A549 (cell line): Measurements from ENCODE around the gene BCL10. TPM values are rescaled to one million over a fixed set of nuclear protein-coding genes. Genes with fewer than 3 reads are reported as not detected.

Experiments used
- ATAC-seq, 2 experiments: fragments of 200-7000 bp in 1 of 2; fragments of >200 bp in 1 of 2; cut with Nextera tagmentation in 1 of 2; cut with Tn5 transposase in 1 of 2; 3 replicates each; pipeline versions ENCODE4 v1.8.0 to v1.9.1; 2018 to 2020; ENCODE audit warnings: mild to moderate bottlenecking in 1 of 2, moderate library complexity in 1 of 2
- CTCF ChIA-PET: fragments of 300-600 bp; sonication (Branson Sonifier 250); formaldehyde crosslinking; extraction: SDS; loops from one replicate; lab custom pipeline; 2021; ENCODE audit warnings: antibody characterized with exemption, inconsistent platforms; lab: Yijun Ruan, JAX
- POLR2A ChIA-PET: fragments of 350-600 bp; formaldehyde crosslinking; extraction: SDS; loops from one replicate; lab custom pipeline; 2021; ENCODE audit warnings: antibody characterized with exemption, inconsistent platforms; lab: Yijun Ruan, JAX
- DNase-seq, 2 experiments: peaks; one replicate each; pipeline versions ENCODE4 v3.0.0 to v3.0.0-alpha.2; 2011 to 2016; ENCODE audit warnings: low read depth in 1 of 2, low spot score in 1 of 2
- FAIRE-seq: peaks from 2 replicates; lab custom pipeline; 2011; peaks lifted over from hg19 to GRCh38; lab: Jason Lieb, UNC
- H3K27ac ChIP-seq, 2 experiments: fragments of >200 bp; sonication (Bioruptor Twin); formaldehyde crosslinking; 3 replicates each; pipeline ENCODE4 v1.5.1; 2016 to 2017
- H3K4me1 ChIP-seq: fragments of >200 bp; sonication (Bioruptor Twin); formaldehyde crosslinking; 3 replicates; pipeline ENCODE4 v1.6.1; 2016
- H3K4me2 ChIP-seq: fragments of >200 bp; sonication (Bioruptor Twin); formaldehyde crosslinking; 3 replicates; pipeline ENCODE4 v1.6.1; 2016
- H3K4me3 ChIP-seq: fragments of >200 bp; sonication (Bioruptor Twin); formaldehyde crosslinking; 3 replicates; pipeline ENCODE4 v1.5.1; 2016
- H3K9me3 ChIP-seq: fragments of >200 bp; sonication (Bioruptor Twin); formaldehyde crosslinking; 3 replicates; pipeline ENCODE4 v1.6.1; 2016
- BHLHE40 ChIP-seq: IDR thresholded peaks from 2 replicates; pipeline ENCODE4 v1.6.1; 2012; ENCODE audit warnings: low read depth, low read length, inconsistent platforms
- CBX2 ChIP-seq: fragments of 200-600 bp; sonication (generic); IDR thresholded peaks from 2 replicates; pipeline ENCODE4 v1.6.1; 2016; ENCODE audit warnings: low read depth, mild to moderate bottlenecking, borderline replicate concordance
- CEBPB ChIP-seq, 2 experiments: fragments of >200 bp in 1 of 2; sonication (Bioruptor Twin) in 1 of 2; formaldehyde crosslinking in 1 of 2; IDR thresholded peaks; 2 replicates each; pipeline ENCODE4 v1.6.1; 2012 to 2016
- ESRRA ChIP-seq: fragments of 150-350 bp; IDR thresholded peaks from 2 replicates; pipeline ENCODE4 v1.6.1; 2014; ENCODE audit warnings: mild to moderate bottlenecking, low read length, borderline replicate concordance
- FOSL2 ChIP-seq, 2 experiments: fragments of 450-650 bp in 1 of 2; fragments of >200 bp in 1 of 2; sonication (Bioruptor Twin) in 1 of 2; formaldehyde crosslinking; IDR thresholded peaks; 2 replicates each; pipeline versions ENCODE4 v1.5.0 to v1.6.1; 2016 to 2020; ENCODE audit warnings: mild to moderate bottlenecking in 1 of 2, moderate library complexity in 1 of 2
- JUN ChIP-seq, 2 experiments: fragments of >200 bp; sonication (Bioruptor Twin); formaldehyde crosslinking; IDR thresholded peaks; 2 replicates in 1 of 2; 3 replicates in 1 of 2; pipeline ENCODE4 v1.6.1; 2016 to 2017
- KDM1A ChIP-seq: fragments of 200-600 bp; sonication (generic); IDR thresholded peaks from 2 replicates; pipeline ENCODE4 v1.6.1; 2016; ENCODE audit warnings: low read depth, mild to moderate bottlenecking
- MAZ ChIP-seq: fragments of 150-350 bp; IDR thresholded peaks from 2 replicates; pipeline ENCODE4 v1.6.1; 2014; ENCODE audit warnings: antibody characterized with exemption, low read depth, low read length, borderline replicate concordance
- PHF8 ChIP-seq: fragments of 200-600 bp; sonication (generic); IDR thresholded peaks from 2 replicates; pipeline ENCODE4 v1.6.1; 2016; ENCODE audit warnings: low read depth, mild to moderate bottlenecking, antibody characterized with exemption, moderate library complexity, borderline replicate concordance
- POLR2A ChIP-seq: IDR thresholded peaks from 2 replicates; pipeline ENCODE4 v1.6.1; 2012; ENCODE audit warnings: mild to moderate bottlenecking, low read length
- POLR2AphosphoS2 ChIP-seq: conservative IDR thresholded peaks from 2 replicates; pipeline ENCODE4 v1.6.1; 2012; ENCODE audit warnings: low read length, improper control_type of control experiment, inconsistent platforms
- RAD21 ChIP-seq, 2 experiments: fragments of >200 bp in 1 of 2; sonication (Bioruptor Twin) in 1 of 2; formaldehyde crosslinking in 1 of 2; IDR thresholded peaks in 1 of 2; conservative IDR thresholded peaks in 1 of 2; 2 replicates in 1 of 2; 3 replicates in 1 of 2; pipeline ENCODE4 v1.6.1; 2012 to 2018; ENCODE audit warnings: inconsistent platforms in 1 of 2
- RCOR1 ChIP-seq: fragments of 150-350 bp; IDR thresholded peaks from 2 replicates; pipeline ENCODE4 v1.6.1; 2014; ENCODE audit warnings: antibody characterized with exemption, low read length, low read depth
- RFX5 ChIP-seq: fragments of 450-650 bp; IDR thresholded peaks from 2 replicates; pipeline ENCODE4 v1.7.1; 2014; ENCODE audit warnings: antibody characterized with exemption, mild to moderate bottlenecking, moderate library complexity
- SMC3 ChIP-seq: fragments of >200 bp; sonication (Bioruptor Twin); formaldehyde crosslinking; IDR thresholded peaks from 3 replicates; pipeline ENCODE4 v1.6.1; 2018; ENCODE audit warnings: inconsistent platforms
- ZC3H11A ChIP-seq: fragments of 450-650 bp; IDR thresholded peaks from 2 replicates; pipeline ENCODE4 v1.6.1; 2014; ENCODE audit warnings: antibody characterized with exemption, mild to moderate bottlenecking
- ZFP36 ChIP-seq: fragments of 450-650 bp; IDR thresholded peaks from 2 replicates; pipeline ENCODE4 v1.6.1; 2014; ENCODE audit warnings: borderline replicate concordance; ENCODE audit not compliant: partially characterized antibody
- WGBS: methylation state at CpG from one replicate; pipeline ENCODE4 v1.1.6; 2017; ENCODE audit errors: missing lambda C conversion rate; 5-methylcytosine and 5-hydroxymethylcytosine counted together
- polyA plus RNA-seq, 4 experiments: library from polyadenylated mRNA; depleted of rRNA in 3 of 4; stranded (reverse); fragments of >200 nt; fragmentation: RNase III in 1 of 4; extraction: RNeasy Plus Mini Kit Qiagen cat#74134 plus additional on column Dnase treatment in 1 of 4; gene quantifications; 2 replicates in 3 of 4; 3 replicates in 1 of 4; pipeline ENCODE4 v1.2.3, GENCODE V29; 2011 to 2017
- TF ChIP-seq, protein P1 (sequence below): fragments of >200 bp; sonication (Bioruptor Twin); formaldehyde crosslinking; IDR thresholded peaks from 2 replicates; pipeline ENCODE4 v1.6.1; 2016
- TF ChIP-seq, protein P2 (sequence below): IDR thresholded peaks from 2 replicates; pipeline ENCODE4 v1.6.1; 2012; ENCODE audit warnings: low read depth, borderline replicate concordance
- TF ChIP-seq, protein P3 (sequence below): fragments of >200 bp; sonication (Bioruptor Twin); formaldehyde crosslinking; IDR thresholded peaks from 3 replicates; pipeline ENCODE4 v1.5.1; 2016
- TF ChIP-seq, protein P4 (sequence below): fragments of >200 bp; sonication (Bioruptor Twin); formaldehyde crosslinking; IDR thresholded peaks from 3 replicates; pipeline ENCODE4 v1.6.1; 2016
- TF ChIP-seq, protein P5 (sequence below): fragments of 450-650 bp; IDR thresholded peaks from 2 replicates; pipeline ENCODE4 v1.6.1; 2014; ENCODE audit warnings: antibody characterized with exemption
- TF ChIP-seq, protein P6 (sequence below): IDR thresholded peaks from 2 replicates; pipeline ENCODE4 v1.6.1; 2012

Gene BCL10
- polyA plus RNA-seq, 2 of the 4 experiments (the other 2 are of a cell fraction): 8.9 to 15.5 TPM

DNA sequence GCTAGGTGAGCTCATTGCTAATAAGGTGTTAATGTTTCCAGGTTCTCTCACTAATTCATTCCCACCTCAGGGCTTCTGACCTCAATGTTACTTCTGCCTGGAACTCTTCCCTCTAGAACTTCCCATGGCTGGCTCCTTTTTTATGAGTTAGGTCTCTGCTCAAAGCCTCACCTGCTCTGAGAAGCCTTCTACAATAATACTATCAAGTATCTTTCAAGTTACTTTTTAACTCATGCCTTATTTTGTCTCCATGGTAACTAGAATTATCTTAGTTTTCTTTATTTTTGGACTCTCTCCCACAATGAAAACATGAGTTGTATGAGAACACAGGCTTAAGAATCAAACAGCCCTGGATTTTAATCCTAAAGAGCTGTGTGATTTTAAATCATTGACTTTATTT is 13.4 kb downstream of the BCL10 start:
- CTCF ChIA-PET: interaction anchor here (1.5 to 2.1 kb wide), 2 partner anchors 154 to 318 kb away, joined by 3 to 10 read pairs; no protein-coding TSS in a partner anchor
- FAIRE-seq (no peak), ATAC-seq (no peak)

DNA sequence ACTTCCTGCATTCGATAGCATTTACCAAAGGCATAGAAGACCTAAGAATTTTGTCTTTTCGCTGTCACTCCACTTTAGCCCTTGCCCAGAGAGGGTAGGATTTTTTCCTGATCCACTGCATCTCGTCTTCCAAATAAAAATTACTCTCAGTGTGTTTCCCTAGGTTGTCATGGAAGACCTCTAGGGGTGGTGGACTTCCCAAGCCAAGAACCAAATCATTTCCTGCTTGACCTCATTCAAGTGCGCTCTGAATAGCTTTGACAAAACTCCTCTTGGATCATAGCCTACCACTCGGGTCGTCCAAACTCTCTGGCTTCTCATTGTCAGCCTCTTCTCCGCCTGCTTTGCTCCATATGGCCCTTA is 16.5 kb downstream of the BCL10 start:
- WGBS: 54% methylated on average over 7 of the region's 7 CpGs
- Histone ChIP-seq H3K4me2 (peak overlapping the region; percentile 76), H3K27ac (peak overlapping the region; percentile 89 to 90; a peak in 5 of 6 replicates), H3K4me1 (peaks cover 4% of the 10 kb centered on the region; the same call in 1 of the 3 replicates), H3K9me3 (peaks cover 5% of the 10 kb centered on the region; the same call in 2 of the 3 replicates), H3K4me3 (peak overlapping the region; percentile 98)
- CTCF ChIA-PET: interaction anchor here (0.6 to 4.4 kb wide), 24 partner anchors 9 to 590 kb away, joined by 3 to 47 read pairs (median 5); partner anchors contain the start of gene BCL10
- FAIRE-seq (no peak), ATAC-seq (peak; percentile 4 to 42; a peak in 4 of 6 replicates), DNase-seq (no peak)
- POLR2A ChIA-PET: interaction anchor here (0.6 to 3.3 kb wide), 9 partner anchors 12 to 315 kb away, joined by 3 to 28 read pairs (median 4); partner anchors contain the start of genes BCL10 and SYDE2
- TF ChIP-seq CBX2 (no peak), ESRRA (no peak), RCOR1 (no peak), ZFP36 (no peak), FOSL2 (IDR thresholded peaks at IDR 0.05) (no peak), FOSL2 (CRISPR knock-in tag; IDR thresholded peaks at IDR 0.05) (no peak), POLR2AphosphoS2 (no peak)
- TF ChIP-seq, protein P1, sequence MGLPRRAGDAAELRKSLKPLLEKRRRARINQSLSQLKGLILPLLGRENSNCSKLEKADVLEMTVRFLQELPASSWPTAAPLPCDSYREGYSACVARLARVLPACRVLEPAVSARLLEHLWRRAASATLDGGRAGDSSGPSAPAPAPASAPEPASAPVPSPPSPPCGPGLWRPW: no peak
- TF ChIP-seq, protein P2, sequence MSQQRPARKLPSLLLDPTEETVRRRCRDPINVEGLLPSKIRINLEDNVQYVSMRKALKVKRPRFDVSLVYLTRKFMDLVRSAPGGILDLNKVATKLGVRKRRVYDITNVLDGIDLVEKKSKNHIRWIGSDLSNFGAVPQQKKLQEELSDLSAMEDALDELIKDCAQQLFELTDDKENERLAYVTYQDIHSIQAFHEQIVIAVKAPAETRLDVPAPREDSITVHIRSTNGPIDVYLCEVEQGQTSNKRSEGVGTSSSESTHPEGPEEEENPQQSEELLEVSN: no peak

More for the DNA sequence above, 13.4 kb downstream of the BCL10 start:
- Histone ChIP-seq H3K27ac (no peak overlapping the region), H3K4me1 (peaks cover 4% of the 10 kb centered on the region; the same call in 1 of the 3 replicates), H3K9me3 (peaks cover 5% of the 10 kb centered on the region; the same call in 2 of the 3 replicates), H3K4me3 (no peak overlapping the region), H3K4me2 (no peak overlapping the region)
- DNase-seq: no peak
- POLR2A ChIA-PET: no interaction called here
- no peak for TF ChIP-seq KDM1A
- TF ChIP-seq, protein P3, sequence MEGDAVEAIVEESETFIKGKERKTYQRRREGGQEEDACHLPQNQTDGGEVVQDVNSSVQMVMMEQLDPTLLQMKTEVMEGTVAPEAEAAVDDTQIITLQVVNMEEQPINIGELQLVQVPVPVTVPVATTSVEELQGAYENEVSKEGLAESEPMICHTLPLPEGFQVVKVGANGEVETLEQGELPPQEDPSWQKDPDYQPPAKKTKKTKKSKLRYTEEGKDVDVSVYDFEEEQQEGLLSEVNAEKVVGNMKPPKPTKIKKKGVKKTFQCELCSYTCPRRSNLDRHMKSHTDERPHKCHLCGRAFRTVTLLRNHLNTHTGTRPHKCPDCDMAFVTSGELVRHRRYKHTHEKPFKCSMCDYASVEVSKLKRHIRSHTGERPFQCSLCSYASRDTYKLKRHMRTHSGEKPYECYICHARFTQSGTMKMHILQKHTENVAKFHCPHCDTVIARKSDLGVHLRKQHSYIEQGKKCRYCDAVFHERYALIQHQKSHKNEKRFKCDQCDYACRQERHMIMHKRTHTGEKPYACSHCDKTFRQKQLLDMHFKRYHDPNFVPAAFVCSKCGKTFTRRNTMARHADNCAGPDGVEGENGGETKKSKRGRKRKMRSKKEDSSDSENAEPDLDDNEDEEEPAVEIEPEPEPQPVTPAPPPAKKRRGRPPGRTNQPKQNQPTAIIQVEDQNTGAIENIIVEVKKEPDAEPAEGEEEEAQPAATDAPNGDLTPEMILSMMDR: no peak

DNA sequence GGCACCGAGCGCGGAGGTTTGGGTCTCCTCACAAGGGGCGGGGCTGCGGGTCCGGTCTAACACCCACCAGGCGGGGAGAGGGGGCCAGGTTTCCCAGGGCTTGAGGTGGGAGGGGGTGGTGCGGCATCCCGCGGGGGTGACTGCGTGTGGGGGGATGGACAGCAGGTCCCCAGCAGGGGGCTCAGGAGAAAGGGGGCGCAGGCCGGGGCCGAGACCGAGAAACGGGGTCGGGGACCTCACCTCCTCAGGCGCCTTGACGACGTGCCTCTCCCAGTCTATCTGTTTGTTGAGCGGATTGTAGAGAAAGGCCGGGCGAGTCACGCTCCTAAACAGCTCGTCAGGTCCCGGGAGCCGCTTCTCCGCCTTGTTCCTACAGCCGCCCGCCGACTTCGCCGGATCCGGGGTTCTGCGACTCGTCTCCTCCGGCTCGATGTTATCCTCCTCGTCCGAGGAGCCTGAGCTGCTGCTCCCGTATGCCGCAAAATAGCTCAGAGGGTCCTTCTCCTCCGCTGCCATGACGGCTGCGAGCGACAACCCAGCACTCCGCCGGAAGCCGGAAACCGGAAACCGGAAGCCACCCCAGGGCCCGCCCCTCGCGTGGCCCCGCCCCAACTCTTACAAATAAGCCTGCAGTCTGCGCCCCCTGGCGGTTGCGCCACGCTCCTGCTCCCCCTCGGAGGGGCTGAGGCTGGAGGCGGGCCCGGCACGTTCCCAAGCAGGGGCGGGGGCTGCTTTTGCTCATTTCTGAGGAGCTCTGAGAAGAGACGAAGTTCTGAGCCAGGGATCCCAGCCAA is 17.1 kb downstream of the BCL10 start, which contains the start of gene C1orf52:
Gene C1orf52, minus strand, starts transcription at position 545 of the 794 bp plus-strand sequence. Its CDS starts 29 bp downstream, at position 516.
- DNase-seq: peak; percentile 56 to 89
- TF ChIP-seq, protein P4, sequence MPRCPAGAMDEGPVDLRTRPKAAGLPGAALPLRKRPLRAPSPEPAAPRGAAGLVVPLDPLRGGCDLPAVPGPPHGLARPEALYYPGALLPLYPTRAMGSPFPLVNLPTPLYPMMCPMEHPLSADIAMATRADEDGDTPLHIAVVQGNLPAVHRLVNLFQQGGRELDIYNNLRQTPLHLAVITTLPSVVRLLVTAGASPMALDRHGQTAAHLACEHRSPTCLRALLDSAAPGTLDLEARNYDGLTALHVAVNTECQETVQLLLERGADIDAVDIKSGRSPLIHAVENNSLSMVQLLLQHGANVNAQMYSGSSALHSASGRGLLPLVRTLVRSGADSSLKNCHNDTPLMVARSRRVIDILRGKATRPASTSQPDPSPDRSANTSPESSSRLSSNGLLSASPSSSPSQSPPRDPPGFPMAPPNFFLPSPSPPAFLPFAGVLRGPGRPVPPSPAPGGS: peak; percentile 65; the same call in 1 of the 3 replicates
- TF ChIP-seq, protein P3: peak; percentile 78
- TF ChIP-seq PHF8 (peak; percentile 63; the same call in 1 of the 2 replicates), RAD21 (conservative IDR thresholded peaks at IDR 0.05 in 1 of 2, IDR thresholded peaks at IDR 0.05 in 1 of 2) (peak; percentile 42 to 58), RFX5 (no peak), MAZ (peak; percentile 58; the same call in 1 of the 2 replicates), CEBPB (IDR thresholded peaks at IDR 0.05) (peak in 1 of 2 experiments; percentile 6; a peak in 1 of 4 replicates), JUN (IDR thresholded peaks at IDR 0.05) (peak; percentile 36 to 74; a peak in 3 of 5 replicates), POLR2A (peak; percentile 86), BHLHE40 (no peak), SMC3 (peak; percentile 68), ZC3H11A (no peak)
- TF ChIP-seq, protein P5, sequence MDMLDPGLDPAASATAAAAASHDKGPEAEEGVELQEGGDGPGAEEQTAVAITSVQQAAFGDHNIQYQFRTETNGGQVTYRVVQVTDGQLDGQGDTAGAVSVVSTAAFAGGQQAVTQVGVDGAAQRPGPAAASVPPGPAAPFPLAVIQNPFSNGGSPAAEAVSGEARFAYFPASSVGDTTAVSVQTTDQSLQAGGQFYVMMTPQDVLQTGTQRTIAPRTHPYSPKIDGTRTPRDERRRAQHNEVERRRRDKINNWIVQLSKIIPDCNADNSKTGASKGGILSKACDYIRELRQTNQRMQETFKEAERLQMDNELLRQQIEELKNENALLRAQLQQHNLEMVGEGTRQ: no peak
- TF ChIP-seq, protein P6, sequence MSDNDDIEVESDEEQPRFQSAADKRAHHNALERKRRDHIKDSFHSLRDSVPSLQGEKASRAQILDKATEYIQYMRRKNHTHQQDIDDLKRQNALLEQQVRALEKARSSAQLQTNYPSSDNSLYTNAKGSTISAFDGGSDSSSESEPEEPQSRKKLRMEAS: peak; percentile 46; the same call in 1 of the 2 replicates

More for the DNA sequence above, 17.1 kb downstream of the BCL10 start, which contains the start of gene C1orf52:
- peaks cover 4% of the 10 kb centered on the region; the same call in 1 of the 3 replicates for H3K4me1 ChIP-seq
- ATAC-seq: peak; percentile 94 to 96
- peak within 1 kb of the TSS; percentile 84 for H3K4me2 ChIP-seq
- peak within 1 kb of the TSS; percentile 89 to 90 for H3K27ac ChIP-seq
- ChIA-PET POLR2A (interaction anchor here (0.6 to 3.3 kb wide), 11 partner anchors 12 to 314 kb away, joined by 3 to 28 read pairs (median 4); partner anchors contain the start of genes BCL10 and SYDE2), CTCF (interaction anchor here (0.6 to 4.4 kb wide), 28 partner anchors 9 to 591 kb away, joined by 3 to 47 read pairs (median 5); partner anchors contain the start of gene BCL10)
- peak within 1 kb of the TSS; percentile 98 for H3K4me3 ChIP-seq
- no peak for FAIRE-seq
- WGBS: 0% methylated on average over 19 of the region's 65 CpGs
- peaks cover 5% of the 10 kb centered on the region; the same call in 2 of the 3 replicates for H3K9me3 ChIP-seq
